Measurements from ENCODE around the gene GNB1.

GNB1 gene

DNA sequence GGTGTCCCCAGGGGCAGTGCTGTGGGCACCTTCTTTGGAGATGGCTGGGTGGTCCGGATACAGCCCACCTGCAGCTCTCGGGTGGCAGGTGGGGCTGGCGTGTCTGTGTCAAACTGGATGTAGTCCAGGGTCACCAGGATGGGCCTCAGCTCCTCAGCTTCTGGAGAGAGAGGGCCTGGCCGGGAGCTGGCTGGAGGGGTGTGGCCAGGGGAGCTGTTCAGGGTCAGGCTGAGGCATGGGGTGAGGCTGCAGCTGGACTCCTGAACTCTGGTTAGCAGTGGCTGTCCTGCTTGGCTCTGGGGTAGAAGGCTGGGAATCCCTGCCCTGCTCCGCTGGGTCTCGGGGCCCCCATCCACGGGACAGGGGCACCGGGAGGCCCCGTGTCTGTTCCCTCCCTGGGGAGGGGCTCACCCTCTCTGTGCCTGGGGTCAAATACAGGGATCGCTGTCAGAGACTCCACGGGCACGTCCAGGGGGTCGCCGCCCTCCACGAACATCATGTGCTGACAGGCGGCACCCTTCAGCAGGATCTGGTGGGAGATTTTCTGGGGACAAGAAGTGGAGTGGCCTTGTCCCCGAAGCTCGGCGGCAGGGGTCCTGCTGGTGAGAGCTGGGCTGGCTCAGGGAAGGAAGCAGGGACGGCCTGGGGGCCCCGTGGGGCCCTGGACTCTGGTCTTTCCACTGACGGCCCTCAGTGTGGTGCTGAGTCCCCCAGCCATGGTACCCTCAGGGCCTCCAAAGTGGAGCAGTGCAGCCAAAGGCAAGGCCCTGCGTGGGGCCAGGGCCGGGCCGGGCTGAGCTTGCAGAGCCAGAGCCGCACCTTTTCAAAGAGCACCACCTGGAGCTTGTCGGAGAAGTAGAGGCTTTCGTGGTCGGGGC is 32.3 kb upstream of the GNB1 start:
- DNase-seq (ENCODE audit: low spot score): no peak

DNA sequence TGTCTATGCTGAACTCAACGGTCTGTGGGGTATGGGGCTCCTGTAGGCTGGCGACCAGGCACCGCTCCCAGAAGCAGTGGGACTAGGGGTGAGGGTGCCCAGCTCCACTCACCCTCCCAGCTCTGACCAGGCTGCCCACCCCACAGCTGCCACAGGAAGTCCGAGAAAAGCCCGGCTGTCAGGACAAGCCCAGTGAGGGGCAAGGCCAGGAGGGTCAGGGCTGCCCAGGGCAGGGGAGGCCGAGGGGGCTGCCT is 31.7 kb upstream of the GNB1 start:
- no peak for DNase-seq (ENCODE audit: low spot score)

- no peak for DNase-seq (ENCODE audit: low spot score)
These were observed 31.2 kb upstream of the GNB1 start for GRCh38 chr1:1921901-1922701.

DNA sequence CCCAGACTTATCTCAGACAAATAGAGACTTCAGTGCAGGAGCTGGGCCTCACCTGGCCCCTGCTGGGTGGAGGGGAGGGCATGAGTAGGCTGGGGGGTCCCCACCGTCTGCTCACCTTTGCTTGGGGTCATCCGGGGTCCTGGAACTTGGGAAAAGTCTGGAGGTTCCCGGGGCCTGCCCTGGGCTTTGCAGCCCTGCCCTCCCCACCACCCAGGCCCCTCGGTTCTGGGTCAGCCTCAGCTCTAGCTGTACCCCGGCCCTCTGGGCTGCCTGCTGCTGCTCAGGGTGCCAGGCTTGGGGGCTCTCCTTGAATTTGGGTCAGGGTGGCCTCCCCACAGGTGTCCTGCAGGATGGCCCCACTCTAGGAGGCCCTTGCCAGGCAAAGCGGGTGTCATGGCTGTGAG is 30.6 kb upstream of the GNB1 start:
- no peak for DNase-seq (ENCODE audit: low spot score)

DNA sequence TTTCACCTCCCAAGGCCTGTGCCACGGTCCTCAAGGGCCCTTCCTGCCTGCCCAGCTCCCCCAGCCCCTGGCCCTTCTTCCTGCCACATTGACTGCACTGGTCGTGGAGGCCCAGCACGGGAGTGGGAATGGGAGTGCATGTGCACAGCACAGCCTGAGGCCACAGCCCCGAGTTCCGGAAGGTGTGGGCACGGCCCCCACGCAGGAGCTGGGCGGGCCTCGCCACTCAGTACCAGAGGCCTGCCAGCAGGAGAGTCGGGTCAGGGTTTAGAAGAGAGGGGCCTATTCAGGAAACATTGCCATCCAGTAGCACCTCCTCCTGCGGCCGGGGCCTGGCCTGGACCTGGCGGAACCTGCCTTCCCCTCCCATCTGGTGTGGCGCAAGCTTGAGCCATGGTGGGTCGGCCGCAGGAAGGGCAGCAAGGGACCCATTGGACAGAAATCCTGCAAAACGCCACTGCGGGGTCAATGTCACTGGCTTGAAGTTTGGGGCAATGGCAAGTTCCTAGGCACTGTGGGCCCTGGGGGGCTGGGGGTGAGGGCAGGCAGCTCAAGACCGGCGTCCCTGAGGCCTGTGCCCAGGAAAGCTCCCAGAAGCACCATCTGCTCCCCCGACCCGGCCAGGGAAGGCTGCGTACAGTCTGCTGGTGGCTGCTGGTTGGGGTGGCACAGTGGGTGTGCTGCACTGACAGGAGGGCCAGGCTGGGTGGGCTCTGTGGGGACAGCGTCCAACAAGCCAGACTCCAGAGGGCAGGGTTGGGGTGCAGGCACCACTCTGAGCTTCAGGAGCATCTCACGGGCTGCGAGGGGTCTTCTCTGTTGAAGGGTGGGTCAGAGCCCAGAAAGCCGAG is 29.9 kb upstream of the GNB1 start:
- no peak for DNase-seq (ENCODE audit: low spot score)

DNA sequence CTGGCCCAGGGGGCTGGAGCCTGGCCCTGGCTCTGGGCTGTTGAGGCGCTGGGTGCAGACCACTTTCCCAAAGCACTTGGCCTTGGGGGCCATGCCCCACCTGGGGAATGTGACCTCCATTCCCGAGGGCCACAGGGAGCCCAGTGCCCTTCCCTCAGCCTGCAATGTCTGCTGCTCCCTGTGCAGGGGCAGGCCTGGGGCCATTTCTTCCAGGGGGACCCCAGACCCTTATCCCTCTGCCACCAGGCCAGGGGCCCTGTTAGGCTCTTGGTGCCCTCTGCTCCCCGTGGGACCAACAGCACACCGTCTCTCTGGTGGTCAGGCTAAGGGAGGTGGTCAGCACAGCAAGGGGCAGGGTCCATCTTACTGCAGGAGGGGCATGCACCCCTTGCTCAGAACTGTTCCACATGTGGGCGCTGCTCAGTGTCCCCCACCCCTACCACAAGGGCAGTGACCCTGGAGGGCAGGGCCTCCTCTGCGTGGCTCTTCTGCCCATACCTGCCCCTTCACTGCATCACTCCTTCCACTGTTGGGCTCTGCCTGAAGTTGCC is 29.2 kb upstream of the GNB1 start:
- DNase-seq (ENCODE audit: low spot score): no peak

DNA sequence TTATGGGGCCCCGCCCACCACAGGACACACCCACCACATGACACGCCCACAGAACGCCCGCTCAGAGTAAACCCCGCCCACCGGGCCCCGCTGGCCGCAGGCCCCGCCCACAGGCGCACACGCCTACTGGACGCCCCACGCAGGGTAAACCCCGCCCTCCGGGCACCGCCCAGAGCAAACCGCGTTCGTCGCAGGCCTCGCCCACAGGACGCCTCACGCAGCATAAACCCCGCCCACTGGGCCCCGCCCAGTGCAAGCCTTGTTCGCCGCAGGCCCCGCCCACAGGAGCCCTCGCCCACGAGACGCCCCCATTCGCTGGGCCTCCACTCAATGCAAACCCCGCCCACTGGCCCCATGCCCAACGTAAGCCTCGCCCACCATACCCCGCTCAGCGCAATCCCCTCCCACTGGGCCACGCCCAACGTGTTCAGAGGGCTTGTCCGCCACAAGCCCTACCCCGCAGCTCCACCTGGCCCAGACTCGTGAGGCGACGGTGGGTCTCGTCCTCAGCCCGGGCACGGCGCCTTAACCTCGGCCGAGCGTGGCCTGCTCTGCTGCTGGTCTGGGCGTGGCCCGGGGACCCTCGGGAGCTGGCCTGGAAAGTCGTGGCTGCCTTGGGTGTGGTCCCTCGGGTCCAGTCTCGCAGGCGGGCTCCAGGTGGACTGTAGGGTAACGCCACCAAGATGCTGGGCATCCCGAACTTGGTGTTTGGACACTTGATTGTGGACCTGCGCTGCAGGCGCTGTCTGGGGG is 28.6 kb upstream of the GNB1 start:
- peak; percentile 100 for DNase-seq (ENCODE audit: low spot score)

GRCh38 chr1:1918901-1919303 is 28.0 kb upstream of the GNB1 start, which contains the start of gene TMEM52:
TMEM52 (minus strand) TSS chr1:1919279; CDS start chr1:1919265, 14 bp downstream.
- DNase-seq (ENCODE audit: low spot score): no peak

DNA sequence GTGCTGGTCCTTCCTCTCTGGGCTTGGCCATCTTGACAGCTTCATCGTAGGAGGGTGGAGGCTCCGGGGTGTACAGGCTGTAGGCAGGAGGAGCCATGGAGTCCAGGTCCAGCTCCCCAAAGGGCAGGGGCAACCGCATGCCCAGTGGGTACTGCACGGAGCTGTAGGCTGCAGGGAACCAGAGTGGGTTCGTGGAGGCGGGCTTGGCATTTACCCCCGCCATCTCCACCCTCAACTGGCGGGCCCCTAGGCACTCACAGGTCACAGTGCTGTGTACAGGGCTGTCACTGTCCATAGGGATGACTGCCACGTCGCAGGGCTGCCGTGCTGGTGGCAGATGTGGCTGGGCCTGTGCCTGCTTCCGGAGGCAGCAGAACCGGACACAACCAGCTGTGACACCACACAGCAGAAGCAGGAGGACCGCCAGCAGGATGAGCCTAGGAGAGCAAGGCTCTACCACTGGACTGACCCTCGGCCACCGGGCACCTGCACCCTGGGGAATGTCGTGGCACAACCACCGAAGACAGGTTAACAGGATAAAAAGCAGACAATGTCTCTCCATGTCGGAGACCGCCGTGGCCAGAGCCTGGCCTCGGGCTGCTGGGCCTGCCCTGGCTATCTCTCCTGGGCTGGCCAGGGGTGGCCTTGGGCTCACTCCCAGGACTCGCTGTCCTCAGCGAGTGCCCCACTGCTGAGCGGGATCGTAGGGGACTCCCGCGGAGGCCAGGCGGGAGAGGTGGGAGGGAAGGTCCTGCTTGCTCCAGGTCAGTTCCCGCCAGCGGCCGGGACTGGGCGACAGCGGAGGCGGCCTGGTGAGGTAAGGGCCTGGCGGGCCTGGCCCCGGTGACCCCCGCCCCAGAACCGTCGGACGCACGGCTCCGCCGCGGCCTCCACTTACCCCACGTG is 27.4 kb upstream of the GNB1 start:
- no peak for DNase-seq (ENCODE audit: low spot score)

DNA sequence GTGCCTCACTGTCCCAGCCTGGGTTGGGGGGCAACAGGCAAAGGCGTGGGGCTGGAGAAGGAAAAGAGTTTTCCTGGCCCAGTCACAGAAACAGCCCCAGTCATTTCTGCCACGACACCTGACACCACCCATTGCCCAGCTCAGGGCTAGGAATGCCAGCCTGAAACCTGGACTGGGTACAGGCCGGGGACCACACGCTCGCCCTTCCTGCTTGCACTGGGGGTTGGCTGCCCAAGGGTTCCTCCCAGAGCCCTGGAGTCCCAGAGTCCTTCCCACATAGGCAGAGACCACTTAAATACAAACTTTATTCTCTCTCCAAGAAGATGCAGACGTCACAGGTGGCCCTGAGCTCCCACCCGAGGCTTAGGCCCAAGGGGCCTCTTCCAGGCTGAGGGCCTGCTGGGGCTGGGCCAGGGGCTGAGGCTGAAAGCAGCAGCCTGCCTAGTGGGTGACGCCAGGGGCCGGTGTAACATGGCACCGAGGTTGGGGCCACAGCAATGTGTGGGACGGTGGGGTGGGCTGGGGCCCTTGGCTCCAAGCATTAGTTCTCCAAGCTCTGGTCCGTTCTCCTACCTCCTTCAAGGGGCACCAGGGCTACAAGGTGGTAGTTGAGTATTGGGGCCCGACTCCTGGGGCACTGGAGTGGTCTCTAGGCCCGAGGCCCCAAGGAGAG is 26.6 kb upstream of the GNB1 start:
- DNase-seq (ENCODE audit: low spot score): no peak

GRCh38 chr1:1916851-1917251 is 26.0 kb upstream of the GNB1 start:
- DNase-seq (ENCODE audit: low spot score): no peak

DNA sequence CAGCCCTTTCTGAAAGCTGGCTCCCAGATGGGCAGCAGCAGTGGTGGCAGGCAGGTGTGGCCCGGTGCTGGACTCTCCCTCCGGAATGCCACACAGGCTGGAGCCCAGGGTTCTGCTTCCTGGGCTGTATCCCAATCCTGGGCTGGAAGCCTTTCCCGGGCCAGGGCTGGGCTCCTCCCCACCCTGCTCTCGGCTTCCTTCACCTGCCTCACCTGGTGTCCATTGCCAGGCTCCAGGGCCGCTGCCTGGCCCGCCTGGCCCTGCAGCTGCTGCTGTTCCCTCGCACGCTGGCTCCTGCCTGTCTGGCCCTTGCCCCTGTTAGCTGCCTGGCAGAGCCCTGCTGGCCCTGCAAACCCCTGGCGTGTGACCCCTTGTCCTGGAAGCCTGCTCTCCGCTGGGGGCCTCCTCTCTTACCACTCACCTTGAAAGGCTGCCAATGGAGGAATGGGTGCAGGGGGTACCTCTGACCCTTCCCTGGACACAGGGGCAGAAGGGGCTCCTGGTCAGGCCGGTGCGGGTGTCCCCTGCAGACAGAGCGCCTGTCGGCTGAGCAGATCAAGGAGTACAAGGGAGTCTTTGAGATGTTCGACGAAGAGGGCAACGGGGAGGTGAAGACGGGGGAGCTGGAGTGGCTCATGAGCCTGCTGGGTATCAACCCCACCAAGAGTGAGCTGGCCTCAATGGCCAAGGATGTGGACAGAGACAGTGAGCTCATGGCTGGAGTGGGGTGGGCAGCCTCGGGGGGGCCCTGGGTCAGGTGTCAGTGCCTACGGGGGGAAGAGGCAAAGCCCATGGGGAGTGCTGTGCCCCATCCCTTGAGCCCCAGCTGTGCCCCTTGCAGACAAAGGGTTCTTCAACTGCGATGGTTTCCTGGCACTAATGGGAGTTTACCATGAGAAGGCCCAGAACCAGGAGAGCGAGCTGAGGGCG is 25.3 kb upstream of the GNB1 start:
- no peak for DNase-seq (ENCODE audit: low spot score)

DNA sequence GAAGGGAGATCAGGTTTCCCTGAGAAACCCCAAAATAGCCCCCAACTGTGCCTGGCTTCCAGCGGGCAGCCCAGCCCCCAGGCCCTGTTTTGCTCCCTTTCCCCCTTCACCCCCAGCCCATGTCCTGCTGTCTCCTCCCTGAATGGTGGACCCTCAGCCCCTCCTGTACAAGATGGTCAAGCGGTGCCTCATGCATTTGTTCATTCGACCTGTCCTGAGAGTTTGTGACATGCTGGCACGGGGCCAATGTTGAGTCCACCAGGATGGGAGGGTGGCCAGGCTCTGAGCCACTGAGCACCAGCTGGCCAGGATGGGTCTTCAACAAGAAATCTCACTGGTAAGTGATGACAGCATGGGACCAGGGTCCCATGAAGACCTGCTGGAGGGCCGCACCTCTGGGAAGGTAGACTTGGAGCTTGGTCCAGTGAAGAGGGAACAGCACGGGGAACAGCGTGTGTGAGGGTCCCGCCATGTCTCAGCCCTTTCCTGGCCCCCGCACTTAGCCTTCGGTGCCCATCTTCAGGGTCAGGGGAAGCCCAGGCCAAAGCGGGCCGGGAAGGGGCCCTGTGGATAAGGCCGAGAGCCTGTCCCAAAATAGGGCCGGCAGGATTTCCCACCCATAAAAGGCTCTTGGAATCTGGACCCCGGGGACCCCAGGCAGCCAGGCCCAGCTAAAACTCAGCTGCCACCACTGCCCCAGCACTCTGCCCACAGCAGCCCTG is 24.2 kb upstream of the GNB1 start, which contains the start of gene CALML6:
CALML6 (plus strand) TSS at position 290 of the 722 bp plus-strand sequence; CDS start at position 311, 21 bp downstream.
- DNase-seq (ENCODE audit: low spot score): no peak

DNA sequence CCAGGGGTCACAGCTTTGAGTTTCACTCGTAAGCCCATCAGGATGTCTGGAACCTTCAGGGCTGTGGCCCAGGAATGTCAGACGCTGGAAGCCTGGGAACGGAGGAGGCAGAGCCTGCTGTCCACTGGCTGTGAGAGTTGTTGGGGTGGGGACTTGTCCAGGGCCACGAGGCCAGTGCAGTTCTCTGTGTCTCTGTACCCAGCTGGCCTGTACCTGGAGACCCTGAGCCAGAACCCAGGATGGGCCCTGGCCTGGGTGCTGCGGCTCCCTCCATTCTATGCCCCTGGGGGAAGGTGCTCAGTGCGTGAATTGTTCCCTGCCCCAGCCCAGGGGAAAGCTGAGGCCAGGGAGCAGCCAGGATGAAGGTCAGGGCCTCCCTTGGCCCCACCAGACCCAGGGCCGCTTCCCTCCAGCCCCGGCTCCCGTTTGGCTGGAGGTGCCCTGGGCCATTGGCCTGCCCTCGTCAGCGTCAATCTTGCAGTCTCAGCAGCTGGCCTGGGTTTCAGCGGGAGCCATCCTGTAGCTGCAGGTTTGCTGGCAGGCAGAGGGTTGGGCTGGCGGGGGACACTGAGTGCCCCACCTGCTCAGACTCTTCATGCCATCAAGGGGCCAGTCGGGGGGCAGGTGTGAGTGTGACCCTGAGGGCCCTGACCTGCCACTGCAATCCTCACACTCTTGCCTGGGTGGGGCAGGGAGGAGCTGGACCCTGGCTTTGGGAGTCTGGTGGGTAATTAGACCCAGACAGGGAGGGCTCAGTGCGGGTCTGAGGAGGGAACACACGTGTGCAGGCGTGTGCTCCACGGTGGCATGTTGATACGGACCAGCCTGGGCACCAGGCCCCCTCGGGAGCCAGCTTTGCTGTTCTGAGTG is 23.4 kb upstream of the GNB1 start:
- no peak for DNase-seq (ENCODE audit: low spot score)

- DNase-seq (ENCODE audit: low spot score): no peak
These were observed 20.6 kb upstream of the GNB1 start for GRCh38 chr1:1911350-1912041.

- no peak for DNase-seq (ENCODE audit: low spot score)
These were observed 19.9 kb upstream of the GNB1 start for GRCh38 chr1:1910651-1911331.

All from ecto neural progenitor cell (in vitro differentiated cells).